NCI-H2107 treated with DMSO at 0.1 percent for 48 hours (cell line): ENCODE results near the gene WAC.
A peak's percentile ranks its signal among the peaks of the same experiment; 100 is the strongest.
"Not testable (repeated sequence)": the region's sequence is repeated elsewhere in the genome, so short reads cannot be mapped to it uniquely, and the experiment has no call there.

Source experiments
- DNase-seq: peaks from one replicate; lab custom pipeline; 2025; ENCODE audit not compliant: unreplicated experiment; lab: John Stamatoyannopoulos, UW

The WAC gene

GRCh38 chr10:28532337-28533185, at the start of gene WAC:
WAC (plus strand) TSS chr10:28533118; CDS start chr10:28533580, 462 bp downstream.
- peak; percentile 64 for DNase-seq

- no peak for DNase-seq
Observed at GRCh38 chr10:28489206-28489605, 43.7 kb upstream of the WAC start.

GRCh38 chr10:28490256-28490865, 42.6 kb upstream of the WAC start:
- DNase-seq, result not testable (repeated sequence)

- DNase-seq, result no peak
Observed at GRCh38 chr10:28492116-28492920, 40.6 kb upstream of the WAC start.

GRCh38 chr10:28494420-28494819, 38.5 kb upstream of the WAC start:
- no peak for DNase-seq

GRCh38 chr10:28495084-28495483, 37.8 kb upstream of the WAC start:
- DNase-seq, result no peak

- no peak for DNase-seq
Observed at GRCh38 chr10:28496017-28496416, 36.9 kb upstream of the WAC start.

GRCh38 chr10:28496481-28496961, 36.4 kb upstream of the WAC start:
- no peak for DNase-seq

- no peak for DNase-seq
Observed at GRCh38 chr10:28497313-28498126, 35.4 kb upstream of the WAC start.

- DNase-seq, result not testable (repeated sequence)
Observed at GRCh38 chr10:28500203-28500602, 32.7 kb upstream of the WAC start.

- DNase-seq, result peak; percentile 80
Observed at GRCh38 chr10:28503114-28503513, 29.8 kb upstream of the WAC start.

- no peak for DNase-seq
Observed at GRCh38 chr10:28505359-28505959, 27.5 kb upstream of the WAC start.

GRCh38 chr10:28508304-28508925, 24.5 kb upstream of the WAC start:
- DNase-seq, result no peak

- no peak for DNase-seq
Observed at GRCh38 chr10:28509286-28509685, 23.6 kb upstream of the WAC start.

GRCh38 chr10:28514648-28515047, 18.3 kb upstream of the WAC start:
- DNase-seq, result no peak

GRCh38 chr10:28520346-28520745, 12.6 kb upstream of the WAC start:
- no peak for DNase-seq

GRCh38 chr10:28520828-28521227, 12.1 kb upstream of the WAC start:
- DNase-seq, result not testable (repeated sequence)

GRCh38 chr10:28521961-28522360, 11.0 kb upstream of the WAC start:
- DNase-seq, result not testable (repeated sequence)

GRCh38 chr10:28523725-28524252, 9.1 kb upstream of the WAC start:
- DNase-seq, result no peak
